H9 (cell line): ENCODE measurements around the gene MLH1. TPM values are rescaled to one million over a fixed set of nuclear protein-coding genes. Genes with fewer than 3 reads are reported as not detected.

Experiments used
- DNase-seq: peaks from one replicate; pipeline ENCODE4 v3.0.0-alpha.2; 2017
- H2AFZ ChIP-seq: one replicate; pipeline ENCODE4 v1.6.1; 2013; ENCODE audit warnings: mild to moderate bottlenecking, low read length, control low read depth, moderate library complexity
- H2AK5ac ChIP-seq: 2 replicates; pipeline ENCODE4 v1.6.1; 2013; ENCODE audit warnings: low read length, control low read depth, mixed read lengths; ENCODE audit not compliant: insufficient read length
- H2BK120ac ChIP-seq: one replicate; pipeline ENCODE4 v1.6.1; 2013; ENCODE audit warnings: low read depth, mild to moderate bottlenecking, low read length, control low read depth, inconsistent platforms; ENCODE audit not compliant: poor library complexity, severe bottlenecking
- H2BK12ac ChIP-seq: 2 replicates; pipeline ENCODE4 v1.6.1; 2013; ENCODE audit warnings: low read length, control low read depth, mixed read lengths, low read depth; ENCODE audit not compliant: insufficient read length
- H2BK15ac ChIP-seq: 2 replicates; pipeline ENCODE4 v1.6.1; 2013; ENCODE audit warnings: low read depth, low read length, control low read depth
- H2BK20ac ChIP-seq: one replicate; pipeline ENCODE4 v1.6.1; 2013; ENCODE audit warnings: low read depth, mild to moderate bottlenecking, low read length, control low read depth, inconsistent platforms; ENCODE audit not compliant: poor library complexity, severe bottlenecking
- H2BK5ac ChIP-seq: 2 replicates; pipeline ENCODE4 v1.6.1; 2013; ENCODE audit warnings: low read length, control low read depth, mixed read lengths; ENCODE audit not compliant: insufficient read length
- H3K14ac ChIP-seq: 2 replicates; pipeline ENCODE4 v1.6.1; 2013; ENCODE audit warnings: low read length, control low read depth; ENCODE audit not compliant: insufficient read depth
- H3K18ac ChIP-seq: 2 replicates; pipeline ENCODE4 v1.6.1; 2013; ENCODE audit warnings: low read depth, mild to moderate bottlenecking, mixed read lengths, low read length, control low read depth; ENCODE audit not compliant: insufficient read length
- H3K23ac ChIP-seq: 2 replicates; pipeline ENCODE4 v1.6.1; 2013; ENCODE audit warnings: low read length, control low read depth, mixed read lengths, low read depth; ENCODE audit not compliant: insufficient read length
- H3K23me2 ChIP-seq: 2 replicates; pipeline ENCODE4 v1.6.1; 2013; ENCODE audit warnings: low read depth, mild to moderate bottlenecking, mixed read lengths, low read length, control low read depth; ENCODE audit not compliant: insufficient read length, poor library complexity, severe bottlenecking
- H3K27ac ChIP-seq: 2 replicates; pipeline ENCODE4 v1.5.1; 2013; ENCODE audit warnings: low read length, control low read depth, mixed read lengths, low read depth; ENCODE audit not compliant: insufficient read length
- H3K27me3 ChIP-seq: 2 replicates; pipeline ENCODE4 v1.6.1; 2013; ENCODE audit warnings: low read length, control low read depth, inconsistent platforms; ENCODE audit not compliant: insufficient read depth
- H3K4ac ChIP-seq: 2 replicates; pipeline ENCODE4 v1.6.1; 2013; ENCODE audit warnings: low read depth, mild to moderate bottlenecking, control low read depth, inconsistent platforms, low read length, moderate library complexity
- H3K4me1 ChIP-seq: 2 replicates; pipeline ENCODE4 v1.6.1; 2013; ENCODE audit warnings: low read length, control low read depth, inconsistent platforms; ENCODE audit not compliant: insufficient read depth
- H3K4me2 ChIP-seq: 2 replicates; pipeline ENCODE4 v1.6.1; 2013; ENCODE audit warnings: low read length, control low read depth, mixed read lengths; ENCODE audit not compliant: insufficient read length, insufficient read depth
- H3K56ac ChIP-seq: 2 replicates; pipeline ENCODE4 v1.6.1; 2013; ENCODE audit warnings: low read depth, mild to moderate bottlenecking, mixed read lengths, low read length, control low read depth; ENCODE audit not compliant: insufficient read length
- H3K79me1 ChIP-seq: 2 replicates; pipeline ENCODE4 v1.6.1; 2013; ENCODE audit warnings: low read depth, mild to moderate bottlenecking, moderate library complexity, low read length, control low read depth, inconsistent platforms; ENCODE audit not compliant: insufficient read depth, poor library complexity, severe bottlenecking
- H3K79me2 ChIP-seq: 2 replicates; pipeline ENCODE4 v1.6.1; 2013; ENCODE audit warnings: low read length, control low read depth, inconsistent platforms; ENCODE audit not compliant: insufficient read depth
- H3K9ac ChIP-seq: 2 replicates; pipeline ENCODE4 v1.6.1; 2013; ENCODE audit warnings: low read length, control low read depth, mixed read lengths; ENCODE audit not compliant: insufficient read length; ENCODE audit errors: extremely low read depth
- H3K9me3 ChIP-seq: one replicate; pipeline ENCODE4 v1.6.1; 2013; ENCODE audit warnings: low read depth, low read length, inconsistent platforms; ENCODE audit not compliant: control insufficient read depth
- H3T11ph ChIP-seq: one replicate; pipeline ENCODE4 v1.6.1; 2013; ENCODE audit warnings: mild to moderate bottlenecking, low read length, control low read depth, inconsistent platforms
- H4K20me1 ChIP-seq: one replicate; pipeline ENCODE4 v1.6.1; 2013; ENCODE audit not compliant: control insufficient read depth, insufficient read length, insufficient read depth
- H4K5ac ChIP-seq: 2 replicates; pipeline ENCODE4 v1.6.1; 2013; ENCODE audit warnings: low read depth, mild to moderate bottlenecking, mixed read lengths, low read length, control low read depth; ENCODE audit not compliant: insufficient read length
- H4K8ac ChIP-seq: replicated peaks from 2 replicates; pipeline ENCODE4 v1.6.1; 2013; ENCODE audit warnings: low read length, control low read depth, mixed read lengths, low read depth; ENCODE audit not compliant: insufficient read length
- H4K91ac ChIP-seq: 2 replicates; pipeline ENCODE4 v1.6.1; 2013; ENCODE audit warnings: low read depth, mild to moderate bottlenecking, moderate library complexity, mixed read lengths, low read length, control low read depth; ENCODE audit not compliant: insufficient read length
- H3K27ac Mint-ChIP-seq, 3 experiments: 2 replicates in 2 of 3; 3 replicates in 1 of 3; pipeline ENCODE4 v1.8.0; 2020 to 2021; ENCODE audit warnings: mixed read lengths in 3 of 3, mild to moderate bottlenecking in 1 of 3, moderate library complexity in 1 of 3
- H3K27me3 Mint-ChIP-seq: 2 replicates; pipeline ENCODE4 v1.8.0; 2021; ENCODE audit warnings: low read depth, mild to moderate bottlenecking, moderate library complexity, mixed read lengths
- H3K36me3 Mint-ChIP-seq, 3 experiments: 2 replicates in 2 of 3; 3 replicates in 1 of 3; pipeline ENCODE4 v1.8.0; 2020 to 2021; ENCODE audit warnings: low read depth in 3 of 3, mixed read lengths in 3 of 3; ENCODE audit not compliant: insufficient read depth in 1 of 3
- H3K4me1 Mint-ChIP-seq, 2 experiments: 2 replicates each; pipeline ENCODE4 v1.8.0; 2020; ENCODE audit warnings: mixed read lengths in 2 of 2
- H3K4me3 Mint-ChIP-seq, 2 experiments: 2 replicates in 1 of 2; 3 replicates in 1 of 2; pipeline ENCODE4 v1.8.0; 2020 to 2021; ENCODE audit warnings: mild to moderate bottlenecking in 2 of 2, mixed read lengths in 2 of 2, moderate library complexity in 1 of 2
- H3K9me3 Mint-ChIP-seq, 2 experiments: 2 replicates in 1 of 2; 3 replicates in 1 of 2; pipeline ENCODE4 v1.8.0; 2020; ENCODE audit warnings: mild to moderate bottlenecking in 2 of 2, mixed read lengths in 2 of 2, moderate library complexity in 1 of 2
- CTCF ChIP-seq: fragments of 200-600 bp; sonication (generic); conservative IDR thresholded peaks from 3 replicates; pipeline ENCODE4 v1.8.0; 2021; ENCODE audit warnings: antibody characterized with exemption, mild to moderate bottlenecking
- WGBS: extraction: QIAGEN DNeasy Blood & Tissue Kit; methylation state at CpG from one replicate; pipeline ENCODE4 v1.1.7; 2013; ENCODE audit warnings: missing lambda C conversion rate, low lambda C conversion rate, mixed read lengths; ENCODE audit not compliant: insufficient read length; ENCODE audit errors: extremely low coverage; 5-methylcytosine and 5-hydroxymethylcytosine counted together
- total RNA-seq: library from RNA; stranded (reverse); gene quantifications from 2 replicates; pipeline ENCODE4 v1.2.1, GENCODE V29; 2021

Gene MLH1
- total RNA-seq, 1 experiment from 2014 or later = 45.1 TPM

GRCh38 chr3:36957063-36957462 lies 36.3 kb upstream of the MLH1 start:
- Mint-ChIP-seq H3K4me1 (peaks cover 3 to 12% of the 10 kb centered on the region in 2 experiments; a peak in 3 of 4 replicates), H3K27me3 (no peaks in the 10 kb centered on the region), H3K9me3 (no peaks in the 10 kb centered on the region; a peak in 1 of 5 replicates), H3K27ac (no peak overlapping the region), H3K36me3 (no peaks in the 10 kb centered on the region), H3K4me3 (no peak overlapping the region)
- H3K4ac ChIP-seq = no peak overlapping the region
- H3T11ph ChIP-seq = no peak overlapping the region
- H2BK5ac ChIP-seq = no peak overlapping the region
- H3K18ac ChIP-seq = no peak overlapping the region
- no peak overlapping the region for H3K4me2 ChIP-seq
- no peak overlapping the region for H2BK12ac ChIP-seq
- no peak overlapping the region for H3K56ac ChIP-seq
- no peak overlapping the region for H2BK15ac ChIP-seq
- H3K79me2 ChIP-seq = no peaks in the 10 kb centered on the region
- no peaks in the 10 kb centered on the region for H4K20me1 ChIP-seq
- no peaks in the 10 kb centered on the region for H3K23me2 ChIP-seq
- no peak overlapping the region for H4K5ac ChIP-seq
- H3K23ac ChIP-seq = no peak overlapping the region
- H3K9me3 ChIP-seq = no peaks in the 10 kb centered on the region
- H3K14ac ChIP-seq = no peak overlapping the region
- no peaks in the 10 kb centered on the region for H3K27me3 ChIP-seq
- no peak overlapping the region for H3K27ac ChIP-seq
- no CpG with 5 or more reads among the region's 1 CpG for WGBS
- no peaks in the 10 kb centered on the region for H3K79me1 ChIP-seq
- no peaks in the 10 kb centered on the region for H3K4me1 ChIP-seq
- no peak overlapping the region for H4K91ac ChIP-seq
- H2AK5ac ChIP-seq = no peak overlapping the region
- no peak overlapping the region for H2AFZ ChIP-seq
- no peak overlapping the region for H2BK120ac ChIP-seq
- TF ChIP-seq CTCF = peak; percentile 62
- H2BK20ac ChIP-seq = no peak overlapping the region
- H3K9ac ChIP-seq = no peak overlapping the region
- H4K8ac ChIP-seq = no peak overlapping the region
- DNase-seq = peak; percentile 78
